Memory B cell (primary cell): ENCODE results near the gene CNTNAP2.

Experiments
- ATAC-seq: fragments of 150-1000 bp; cut with Tn5 transposase; 2 replicates; pipeline ENCODE4 v1.10.0; 2021; ENCODE audit warnings: low read depth, mild to moderate bottlenecking, moderate library complexity
- DNase-seq, 2 donors: peaks; one replicate each; pipeline ENCODE4 v3.0.0; 2022; ENCODE audit warnings: low spot score in 2 of 2
- H3K27ac Mint-ChIP-seq: one replicate; pipeline ENCODE4 v1.8.0; 2022; ENCODE audit warnings: mild to moderate bottlenecking, moderate library complexity, mixed read lengths
- H3K27me3 Mint-ChIP-seq: one replicate; pipeline ENCODE4 v1.8.0; 2022; ENCODE audit warnings: mixed read lengths
- H3K36me3 Mint-ChIP-seq: one replicate; pipeline ENCODE4 v1.8.0; 2022; ENCODE audit warnings: mild to moderate bottlenecking, mixed read lengths
- H3K4me1 Mint-ChIP-seq: one replicate; pipeline ENCODE4 v1.8.0; 2022; ENCODE audit warnings: mixed read lengths
- H3K4me3 Mint-ChIP-seq: one replicate; pipeline ENCODE4 v1.8.0; 2022; ENCODE audit warnings: mild to moderate bottlenecking, moderate library complexity, mixed read lengths
- H3K9me3 Mint-ChIP-seq: one replicate; pipeline ENCODE4 v1.8.0; 2022; ENCODE audit warnings: mixed read lengths

CNTNAP2 gene

GRCh38 chr7:147485660-147486210, 1369.1 kb downstream of the CNTNAP2 start:
- no peaks in the 10 kb centered on the region for H3K36me3 Mint-ChIP-seq
- H3K9me3 Mint-ChIP-seq, result no peaks in the 10 kb centered on the region
- ATAC-seq, result no peak

GRCh38 chr7:147492606-147493005, 1376.0 kb downstream of the CNTNAP2 start:
- DNase-seq, result no peak
- Mint-ChIP-seq H3K4me1 (no peaks in the 10 kb centered on the region), H3K27ac (no peak overlapping the region), H3K27me3 (no peaks in the 10 kb centered on the region), H3K4me3 (no peak overlapping the region), H3K9me3 (peaks cover 4% of the 10 kb centered on the region), H3K36me3 (no peaks in the 10 kb centered on the region)
- ATAC-seq, result no peak

More at GRCh38 chr7:147485660-147486210, 1369.1 kb downstream of the CNTNAP2 start:
- DNase-seq, result no peak
- Mint-ChIP-seq H3K4me1 (no peaks in the 10 kb centered on the region), H3K27me3 (no peaks in the 10 kb centered on the region), H3K4me3 (no peak overlapping the region), H3K27ac (no peak overlapping the region)

- DNase-seq, result no peak
- Mint-ChIP-seq H3K36me3 (no peaks in the 10 kb centered on the region), H3K4me3 (no peak overlapping the region), H3K9me3 (peaks cover 2% of the 10 kb centered on the region), H3K27ac (no peak overlapping the region), H3K4me1 (no peaks in the 10 kb centered on the region), H3K27me3 (no peaks in the 10 kb centered on the region)
- ATAC-seq, result no peak
Observed at GRCh38 chr7:147496209-147496608, 1379.6 kb downstream of the CNTNAP2 start.

GRCh38 chr7:147497246-147497645, 1380.6 kb downstream of the CNTNAP2 start:
- DNase-seq (no peak), ATAC-seq (no peak)
- H3K9me3 Mint-ChIP-seq, result peaks cover 3% of the 10 kb centered on the region
- no peak overlapping the region for H3K27ac Mint-ChIP-seq
- H3K4me3 Mint-ChIP-seq, result no peak overlapping the region
- H3K4me1 Mint-ChIP-seq, result no peaks in the 10 kb centered on the region
- no peaks in the 10 kb centered on the region for H3K36me3 Mint-ChIP-seq
- no peaks in the 10 kb centered on the region for H3K27me3 Mint-ChIP-seq

- Mint-ChIP-seq H3K36me3 (no peaks in the 10 kb centered on the region), H3K27ac (no peak overlapping the region), H3K27me3 (no peaks in the 10 kb centered on the region), H3K9me3 (peaks cover 3% of the 10 kb centered on the region), H3K4me3 (no peak overlapping the region), H3K4me1 (no peaks in the 10 kb centered on the region)
- ATAC-seq (no peak), DNase-seq (no peak)
Observed at GRCh38 chr7:147498081-147498480, 1381.5 kb downstream of the CNTNAP2 start.

GRCh38 chr7:147509035-147509501, 1392.5 kb downstream of the CNTNAP2 start:
- Mint-ChIP-seq H3K36me3 (no peaks in the 10 kb centered on the region), H3K9me3 (peaks cover 5% of the 10 kb centered on the region), H3K4me1 (no peaks in the 10 kb centered on the region), H3K4me3 (no peak overlapping the region), H3K27me3 (no peaks in the 10 kb centered on the region), H3K27ac (no peak overlapping the region)
- ATAC-seq, result no peak
- DNase-seq, result no peak

GRCh38 chr7:147509541-147510200, 1393.1 kb downstream of the CNTNAP2 start:
- peaks cover 6% of the 10 kb centered on the region for H3K9me3 Mint-ChIP-seq
- ATAC-seq (no peak), DNase-seq (no peak)
- no peaks in the 10 kb centered on the region for H3K4me1 Mint-ChIP-seq
- H3K27me3 Mint-ChIP-seq, result no peaks in the 10 kb centered on the region
- no peak overlapping the region for H3K27ac Mint-ChIP-seq
- H3K36me3 Mint-ChIP-seq, result no peaks in the 10 kb centered on the region
- H3K4me3 Mint-ChIP-seq, result no peak overlapping the region

- no peak overlapping the region for H3K4me3 Mint-ChIP-seq
- no peak for ATAC-seq
- no peaks in the 10 kb centered on the region for H3K4me1 Mint-ChIP-seq
- H3K27me3 Mint-ChIP-seq, result no peaks in the 10 kb centered on the region
- H3K27ac Mint-ChIP-seq, result no peak overlapping the region
- DNase-seq, result no peak
- H3K9me3 Mint-ChIP-seq, result peaks cover 9% of the 10 kb centered on the region
- no peaks in the 10 kb centered on the region for H3K36me3 Mint-ChIP-seq
Observed at GRCh38 chr7:147510201-147510542, 1393.6 kb downstream of the CNTNAP2 start.

GRCh38 chr7:147510923-147511322, 1394.3 kb downstream of the CNTNAP2 start:
- no peaks in the 10 kb centered on the region for H3K36me3 Mint-ChIP-seq
- ATAC-seq (no peak), DNase-seq (no peak)
- H3K27me3 Mint-ChIP-seq, result no peaks in the 10 kb centered on the region
- H3K4me1 Mint-ChIP-seq, result no peaks in the 10 kb centered on the region
- no peak overlapping the region for H3K27ac Mint-ChIP-seq
- no peak overlapping the region for H3K4me3 Mint-ChIP-seq
- H3K9me3 Mint-ChIP-seq, result peaks cover 8% of the 10 kb centered on the region

GRCh38 chr7:147513451-147513850, 1396.8 kb downstream of the CNTNAP2 start:
- no peak overlapping the region for H3K4me3 Mint-ChIP-seq
- H3K9me3 Mint-ChIP-seq, result peaks cover 6% of the 10 kb centered on the region

GRCh38 chr7:147516391-147516790, 1399.8 kb downstream of the CNTNAP2 start:
- H3K27ac Mint-ChIP-seq, result no peak overlapping the region
- no peaks in the 10 kb centered on the region for H3K36me3 Mint-ChIP-seq
- H3K9me3 Mint-ChIP-seq, result peaks cover 6% of the 10 kb centered on the region
- H3K4me1 Mint-ChIP-seq, result no peaks in the 10 kb centered on the region
- ATAC-seq (no peak), DNase-seq (no peak)
- H3K27me3 Mint-ChIP-seq, result no peaks in the 10 kb centered on the region
- H3K4me3 Mint-ChIP-seq, result no peak overlapping the region

More at GRCh38 chr7:147513451-147513850, 1396.8 kb downstream of the CNTNAP2 start:
- ATAC-seq, result no peak
- H3K4me1 Mint-ChIP-seq, result no peaks in the 10 kb centered on the region
- no peaks in the 10 kb centered on the region for H3K27me3 Mint-ChIP-seq
- no peaks in the 10 kb centered on the region for H3K36me3 Mint-ChIP-seq
- no peak overlapping the region for H3K27ac Mint-ChIP-seq
- DNase-seq, result no peak

- ATAC-seq, result no peak
- Mint-ChIP-seq H3K4me1 (no peaks in the 10 kb centered on the region), H3K36me3 (no peaks in the 10 kb centered on the region)
Observed at GRCh38 chr7:147519062-147519461, 1402.5 kb downstream of the CNTNAP2 start.

GRCh38 chr7:147523056-147523455, 1406.5 kb downstream of the CNTNAP2 start:
- no peak for DNase-seq
- no peak overlapping the region for H3K27ac Mint-ChIP-seq

More at GRCh38 chr7:147519062-147519461, 1402.5 kb downstream of the CNTNAP2 start:
- H3K9me3 Mint-ChIP-seq, result peaks cover 6% of the 10 kb centered on the region
- H3K4me3 Mint-ChIP-seq, result no peak overlapping the region
- no peak overlapping the region for H3K27ac Mint-ChIP-seq
- no peaks in the 10 kb centered on the region for H3K27me3 Mint-ChIP-seq
- DNase-seq, result no peak

GRCh38 chr7:147524726-147525250, 1408.2 kb downstream of the CNTNAP2 start:
- no peak overlapping the region for H3K27ac Mint-ChIP-seq
- no peaks in the 10 kb centered on the region for H3K27me3 Mint-ChIP-seq
- H3K36me3 Mint-ChIP-seq, result no peaks in the 10 kb centered on the region
- ATAC-seq (no peak), DNase-seq (no peak)
- no peaks in the 10 kb centered on the region for H3K4me1 Mint-ChIP-seq
- H3K9me3 Mint-ChIP-seq, result peaks cover 8% of the 10 kb centered on the region
- H3K4me3 Mint-ChIP-seq, result no peak overlapping the region

More at GRCh38 chr7:147523056-147523455, 1406.5 kb downstream of the CNTNAP2 start:
- no peaks in the 10 kb centered on the region for H3K36me3 Mint-ChIP-seq
- no peaks in the 10 kb centered on the region for H3K27me3 Mint-ChIP-seq
- no peak overlapping the region for H3K4me3 Mint-ChIP-seq
- H3K9me3 Mint-ChIP-seq, result peaks cover 5% of the 10 kb centered on the region
- no peak for ATAC-seq
- no peaks in the 10 kb centered on the region for H3K4me1 Mint-ChIP-seq

- H3K27ac Mint-ChIP-seq, result no peak overlapping the region
Observed at GRCh38 chr7:147525325-147525724, 1408.7 kb downstream of the CNTNAP2 start.

More at GRCh38 chr7:147525325-147525724, 1408.7 kb downstream of the CNTNAP2 start:
- DNase-seq (no peak), ATAC-seq (no peak)
- Mint-ChIP-seq H3K36me3 (no peaks in the 10 kb centered on the region), H3K27me3 (no peaks in the 10 kb centered on the region), H3K4me1 (no peaks in the 10 kb centered on the region), H3K9me3 (peaks cover 8% of the 10 kb centered on the region), H3K4me3 (no peak overlapping the region)
